GM21619 (cell line): Measurements from ENCODE around the gene CYP27A1.

Experiments
- ATAC-seq: cut with Tn5 transposase; IDR thresholded peaks from one replicate; pipeline ENCODE4 v1.9.1; 2021; ENCODE audit not compliant: unreplicated experiment

Gene CYP27A1

GRCh38 chr2:218781691-218782527 lies at the start of gene CYP27A1:
Gene CYP27A1 (plus strand): TSS chr2:218782147. CDS start chr2:218782183, 36 bp downstream.
- no peak for ATAC-seq

- no peak for ATAC-seq
These were observed 49.2 kb upstream of the CYP27A1 start for GRCh38 chr2:218732761-218733158.

GRCh38 chr2:218733171-218734021 lies 48.6 kb upstream of the CYP27A1 start:
- peak; percentile 48 for ATAC-seq

GRCh38 chr2:218734190-218734975 lies 47.6 kb upstream of the CYP27A1 start:
- ATAC-seq = no peak

GRCh38 chr2:218736531-218736930 lies 45.4 kb upstream of the CYP27A1 start:
- ATAC-seq = no peak

- no peak for ATAC-seq
These were observed 38.9 kb upstream of the CYP27A1 start for GRCh38 chr2:218743068-218743467.

GRCh38 chr2:218744615-218745014 lies 37.3 kb upstream of the CYP27A1 start:
- ATAC-seq = no peak

- no peak for ATAC-seq
These were observed 36.8 kb upstream of the CYP27A1 start for GRCh38 chr2:218745160-218745558.

GRCh38 chr2:218745559-218746469 lies 36.1 kb upstream of the CYP27A1 start:
- no peak for ATAC-seq

GRCh38 chr2:218746470-218746795 lies 35.5 kb upstream of the CYP27A1 start:
- ATAC-seq = no peak

- no peak for ATAC-seq
These were observed 35.0 kb upstream of the CYP27A1 start for GRCh38 chr2:218746960-218747359.

- ATAC-seq = no peak
These were observed 33.1 kb upstream of the CYP27A1 start for GRCh38 chr2:218748741-218749441.

- no peak for ATAC-seq
These were observed 27.7 kb upstream of the CYP27A1 start for GRCh38 chr2:218754201-218754600.

- no peak for ATAC-seq
These were observed 27.2 kb upstream of the CYP27A1 start for GRCh38 chr2:218754781-218755180.

GRCh38 chr2:218755198-218755566 lies 26.8 kb upstream of the CYP27A1 start:
- no peak for ATAC-seq

GRCh38 chr2:218755567-218756404 lies 26.2 kb upstream of the CYP27A1 start:
- ATAC-seq = no peak

- ATAC-seq = no peak
These were observed 25.2 kb upstream of the CYP27A1 start for GRCh38 chr2:218756599-218757377.

- no peak for ATAC-seq
These were observed 20.2 kb upstream of the CYP27A1 start for GRCh38 chr2:218761795-218762194.
